NK-92 (cell line): ENCODE results near the gene GRIK2.
"Not testable (repeated sequence)": the region's sequence is repeated elsewhere in the genome, so short reads cannot be mapped to it uniquely, and the experiment has no call there.

Source experiments
- DNase-seq: peaks from one replicate; lab custom pipeline; 2025; ENCODE audit not compliant: unreplicated experiment; lab: John Stamatoyannopoulos, UW

GRIK2 gene

GRCh38 chr6:101393251-101393828 is at the start of gene GRIK2:
Gene GRIK2 (plus strand): TSS chr6:101393708.
- DNase-seq: no peak

GRCh38 chr6:101344885-101345284 is 48.6 kb upstream of the GRIK2 start:
- DNase-seq: no peak

DNA sequence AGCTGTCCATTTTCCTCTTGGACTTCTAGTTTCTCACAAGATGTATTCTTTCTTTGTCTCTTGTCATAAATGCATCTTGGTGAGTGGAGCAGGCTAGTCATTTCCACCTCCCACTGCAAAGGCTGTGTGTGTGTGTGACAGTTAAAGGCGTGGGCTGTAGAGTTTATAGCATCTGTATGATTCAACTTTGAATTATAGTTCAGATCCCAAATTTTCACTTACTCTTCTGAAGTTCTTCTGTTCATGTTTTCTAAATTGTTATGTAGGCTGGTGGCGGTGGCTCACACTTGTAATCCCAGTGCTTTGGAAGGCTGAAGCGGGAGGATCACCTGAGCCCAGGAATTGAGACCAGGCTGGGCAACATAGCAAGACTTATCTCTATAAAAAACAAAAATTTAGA is 44.7 kb upstream of the GRIK2 start:
- no peak for DNase-seq

GRCh38 chr6:101350631-101351030 is 42.9 kb upstream of the GRIK2 start:
- DNase-seq: not testable (repeated sequence)

DNA sequence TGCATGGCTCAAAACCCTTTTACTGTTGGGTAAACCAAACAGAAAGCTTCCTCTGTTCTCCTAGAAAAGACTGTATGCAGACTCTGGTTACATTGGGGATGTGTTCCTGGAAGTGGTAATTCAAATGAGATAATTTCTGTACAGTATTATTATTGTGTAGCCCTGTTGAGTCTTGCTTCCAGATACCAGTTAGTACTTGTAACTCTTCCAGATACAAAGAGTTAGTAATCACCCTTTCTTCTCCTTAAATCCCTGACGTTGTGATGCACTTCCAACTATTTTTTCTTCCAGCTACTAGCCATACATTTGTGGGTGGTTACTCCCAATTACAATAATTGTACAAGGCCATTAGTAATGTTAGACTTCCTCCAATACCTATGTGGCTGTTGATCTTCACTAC is 42.3 kb upstream of the GRIK2 start:
- DNase-seq: no peak

- no peak for DNase-seq
These were observed 41.2 kb upstream of the GRIK2 start for GRCh38 chr6:101352316-101352715.

DNA sequence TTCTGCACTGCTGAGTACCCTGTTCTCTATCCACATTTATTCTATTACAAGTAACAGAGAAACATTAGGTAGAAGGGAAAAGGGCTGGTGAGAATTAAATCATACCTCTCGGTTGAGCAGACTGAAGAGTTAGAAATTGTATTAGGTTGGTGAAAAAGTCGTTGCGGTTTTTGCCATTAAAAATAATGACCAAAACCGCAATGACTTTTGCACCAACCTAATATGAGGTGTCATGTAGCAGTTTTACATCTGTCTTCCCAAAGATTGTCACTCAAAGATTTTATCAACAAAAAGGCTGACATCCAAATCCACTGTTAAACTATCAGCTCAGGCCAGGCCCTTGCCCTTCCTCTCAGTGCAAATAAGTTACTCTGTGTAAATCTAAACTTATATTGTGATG is 28.3 kb upstream of the GRIK2 start:
- no peak for DNase-seq

- DNase-seq: no peak
These were observed 13.6 kb upstream of the GRIK2 start for GRCh38 chr6:101379926-101380325.

GRCh38 chr6:101380897-101381630 is 12.4 kb upstream of the GRIK2 start:
- DNase-seq: no peak

DNA sequence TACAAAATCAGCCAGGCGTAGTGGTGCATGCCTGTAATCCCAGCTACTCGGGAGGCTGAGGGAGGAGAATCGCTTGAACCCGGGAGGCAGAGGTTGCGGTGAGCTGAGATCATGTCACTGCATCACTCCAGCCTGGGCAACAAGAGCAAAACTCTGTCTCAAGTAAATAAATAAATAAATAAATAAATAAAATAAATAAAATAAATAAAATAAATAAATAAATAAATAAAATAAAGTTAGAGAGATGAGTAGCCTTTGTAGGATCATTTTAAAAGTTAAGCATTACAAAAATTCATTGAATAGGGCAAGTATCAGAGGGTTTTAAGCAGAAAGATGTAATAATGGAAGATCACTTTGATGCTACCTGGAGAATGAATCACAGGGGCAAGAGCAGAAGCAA is 9.8 kb upstream of the GRIK2 start:
- DNase-seq: not testable (repeated sequence)

GRCh38 chr6:101386982-101387381 is 6.5 kb upstream of the GRIK2 start:
- DNase-seq: no peak

DNA sequence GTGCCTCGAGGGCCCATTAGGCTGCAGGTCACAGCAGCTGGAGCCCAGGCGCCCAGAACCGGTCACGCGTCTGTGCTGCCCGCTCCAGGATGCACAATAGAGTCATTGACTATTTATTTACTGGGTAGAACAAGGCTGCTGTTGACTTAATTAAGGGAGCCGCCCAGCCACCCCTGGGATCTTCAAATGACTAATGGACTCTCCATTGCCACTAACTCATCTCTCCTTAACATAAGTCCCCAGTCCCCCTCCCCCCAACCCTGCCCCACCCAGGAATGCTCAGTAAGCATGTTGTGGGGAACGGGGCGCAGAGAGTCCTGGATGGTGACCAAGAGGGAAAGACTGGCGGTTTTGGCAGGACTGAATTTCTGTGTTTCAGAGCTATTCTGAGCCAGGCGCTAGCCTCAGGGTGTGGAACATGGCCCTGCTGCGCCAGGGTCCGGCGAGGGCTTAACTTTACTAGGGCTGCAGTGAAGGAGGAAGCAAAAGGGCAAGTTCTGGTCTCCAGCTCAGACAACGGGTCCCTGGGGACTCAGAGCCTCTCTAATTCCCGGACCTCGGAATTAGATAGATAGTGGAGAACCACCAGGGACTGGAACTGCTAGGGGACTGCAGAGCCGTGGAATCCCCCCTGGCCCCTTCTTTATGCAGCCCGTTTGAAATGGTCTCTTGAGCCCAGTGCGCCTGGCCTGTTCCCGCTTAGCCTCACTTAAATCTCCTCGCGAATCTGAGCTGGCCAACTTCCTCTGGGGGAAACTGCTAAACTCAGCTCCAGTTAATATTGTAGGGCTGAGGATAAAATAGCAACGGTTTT is 1.5 kb upstream of the GRIK2 start:
- DNase-seq: no peak

- DNase-seq: no peak
These were observed 800 bp upstream of the GRIK2 start for GRCh38 chr6:101392586-101393230.

GRCh38 chr6:101393829-101394251 is 332 bp downstream of the GRIK2 start:
- DNase-seq: no peak

GRCh38 chr6:101394936-101395335 is 1.4 kb downstream of the GRIK2 start:
- DNase-seq: no peak

GRCh38 chr6:101395345-101395744 is 1.8 kb downstream of the GRIK2 start:
- no peak for DNase-seq

DNA sequence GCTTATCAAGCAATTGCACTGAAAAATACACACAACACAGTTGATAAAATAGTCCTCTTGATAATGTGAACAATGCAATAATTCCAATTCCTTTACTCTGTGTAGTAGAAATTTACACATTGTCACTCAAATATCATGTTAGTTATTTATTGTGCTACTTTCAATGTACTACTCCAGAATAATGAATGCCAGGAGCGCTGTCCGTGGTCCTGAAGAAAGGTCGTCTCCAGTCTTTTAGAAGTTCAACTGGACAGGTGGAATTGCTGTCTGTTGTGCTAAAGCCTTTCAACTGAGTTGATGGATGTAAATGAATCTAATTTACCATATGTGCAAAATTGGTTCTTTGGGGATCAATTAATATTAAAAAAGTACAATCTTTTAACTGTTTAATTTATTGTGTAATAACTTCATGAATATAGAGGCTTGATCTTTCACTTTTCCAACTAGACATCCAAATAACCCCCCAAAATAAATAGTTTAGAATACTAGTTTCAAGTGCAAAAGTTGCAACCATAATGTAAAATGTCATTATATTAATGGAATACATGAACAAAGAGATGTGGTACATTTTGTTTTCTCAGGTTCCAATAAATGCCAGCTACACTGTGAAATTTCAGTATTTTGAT is 3.2 kb downstream of the GRIK2 start:
- no peak for DNase-seq

- DNase-seq: no peak
These were observed 3.7 kb downstream of the GRIK2 start for GRCh38 chr6:101397199-101397598.

- no peak for DNase-seq
These were observed 5.5 kb downstream of the GRIK2 start for GRCh38 chr6:101398716-101399615.

GRCh38 chr6:101399616-101400162 is 6.2 kb downstream of the GRIK2 start:
- DNase-seq: no peak
